Thyroid gland (tissue), 4 donors: ENCODE results near the gene TBC1D4.

ENCODE experiments used
- POLR2A ChIP-seq, 2 donors: fragments of 450-650 bp; IDR thresholded peaks; one replicate each; pipeline ENCODE4 v1.6.1; 2017; ENCODE audit warnings: antibody characterized with exemption in 2 of 2, mild to moderate bottlenecking in 2 of 2, moderate library complexity in 1 of 2
- TF ChIP-seq, protein P1 (sequence below), 6 experiments: fragments of 200-600 bp in 3 of 6; fragments of 450-650 bp in 3 of 6; sonication (generic) in 3 of 6; IDR thresholded peaks; one replicate each; pipeline ENCODE4 v1.5.1; 2016 to 2019; ENCODE audit warnings: antibody characterized with exemption in 6 of 6, mild to moderate bottlenecking in 2 of 6, inconsistent platforms in 1 of 6, moderate library complexity in 1 of 6

DNA sequence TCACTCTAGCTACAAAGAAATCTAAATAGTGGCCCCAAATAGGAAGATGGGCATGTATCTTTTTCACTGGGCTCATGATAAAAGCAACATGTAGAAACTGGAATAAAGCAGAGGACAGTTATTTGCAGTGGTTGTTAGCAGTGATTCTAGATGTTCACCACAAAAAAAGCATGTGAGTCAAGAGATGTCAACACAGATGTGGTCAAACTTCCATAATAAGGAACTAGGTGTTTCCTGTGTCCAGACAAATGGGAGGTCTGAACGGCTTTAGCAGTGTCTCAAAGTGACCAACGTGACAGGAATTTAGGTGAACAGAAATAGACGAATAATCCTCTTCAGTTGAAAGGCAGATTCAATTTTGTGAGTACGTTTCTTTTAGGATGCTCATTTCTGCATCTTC is 162.7 kb downstream of the TBC1D4 start:
- TF ChIP-seq, protein P1, sequence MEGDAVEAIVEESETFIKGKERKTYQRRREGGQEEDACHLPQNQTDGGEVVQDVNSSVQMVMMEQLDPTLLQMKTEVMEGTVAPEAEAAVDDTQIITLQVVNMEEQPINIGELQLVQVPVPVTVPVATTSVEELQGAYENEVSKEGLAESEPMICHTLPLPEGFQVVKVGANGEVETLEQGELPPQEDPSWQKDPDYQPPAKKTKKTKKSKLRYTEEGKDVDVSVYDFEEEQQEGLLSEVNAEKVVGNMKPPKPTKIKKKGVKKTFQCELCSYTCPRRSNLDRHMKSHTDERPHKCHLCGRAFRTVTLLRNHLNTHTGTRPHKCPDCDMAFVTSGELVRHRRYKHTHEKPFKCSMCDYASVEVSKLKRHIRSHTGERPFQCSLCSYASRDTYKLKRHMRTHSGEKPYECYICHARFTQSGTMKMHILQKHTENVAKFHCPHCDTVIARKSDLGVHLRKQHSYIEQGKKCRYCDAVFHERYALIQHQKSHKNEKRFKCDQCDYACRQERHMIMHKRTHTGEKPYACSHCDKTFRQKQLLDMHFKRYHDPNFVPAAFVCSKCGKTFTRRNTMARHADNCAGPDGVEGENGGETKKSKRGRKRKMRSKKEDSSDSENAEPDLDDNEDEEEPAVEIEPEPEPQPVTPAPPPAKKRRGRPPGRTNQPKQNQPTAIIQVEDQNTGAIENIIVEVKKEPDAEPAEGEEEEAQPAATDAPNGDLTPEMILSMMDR (IDR thresholded peaks at IDR 0.05) = no peak
- TF ChIP-seq POLR2A (IDR thresholded peaks at IDR 0.05) = no peak
